Neural cell (in vitro differentiated cells): ENCODE measurements around the gene HIF3A. TPM values are rescaled to one million over a fixed set of nuclear protein-coding genes. Genes with fewer than 3 reads are reported as not detected.

Source experiments
- H2AFZ ChIP-seq: fragments of 200-600, 300-800 bp; sonication (generic), shearing (Covaris generic); 2 replicates; pipeline ENCODE4 v1.6.0; 2014; ENCODE audit warnings: low read depth, mild to moderate bottlenecking, antibody characterized with exemption, low read length, moderate library complexity
- H3F3A ChIP-seq: fragments of 200-600 bp; shearing (Covaris generic); 2 replicates; pipeline ENCODE4 v1.6.1; 2016; ENCODE audit warnings: mild to moderate bottlenecking, moderate library complexity, mixed read lengths, antibody characterized with exemption, low read length; ENCODE audit not compliant: insufficient read depth, poor library complexity, severe bottlenecking
- H3K27ac ChIP-seq: fragments of 200-600, 300-800 bp; sonication (generic), shearing (Covaris generic); 2 replicates; pipeline ENCODE4 v1.5.1; 2014; ENCODE audit warnings: mild to moderate bottlenecking, low read length, moderate library complexity
- H3K27me3 ChIP-seq: fragments of 300-800, 200-600 bp; sonication (generic), shearing (Covaris generic); 2 replicates; pipeline ENCODE4 v1.6.0; 2014; ENCODE audit warnings: mild to moderate bottlenecking, low read depth, low read length, moderate library complexity; ENCODE audit not compliant: insufficient read depth
- H3K36me3 ChIP-seq: fragments of 300-800, 200-600 bp; sonication (generic), shearing (Covaris generic); 2 replicates; pipeline ENCODE4 v1.5.1; 2014; ENCODE audit warnings: mild to moderate bottlenecking, antibody characterized with exemption, low read length, moderate library complexity; ENCODE audit not compliant: insufficient read depth
- H3K4me2 ChIP-seq: fragments of 300-800, 200-600 bp; sonication (generic), shearing (Covaris generic); 2 replicates; pipeline ENCODE4 v1.6.0; 2014; ENCODE audit warnings: mild to moderate bottlenecking, low read length
- H3K4me3 ChIP-seq: fragments of 300-800, 200-600 bp; sonication (generic), shearing (Covaris generic); 2 replicates; pipeline ENCODE4 v1.5.1; 2014; ENCODE audit warnings: mild to moderate bottlenecking, low read length, moderate library complexity
- H3K79me2 ChIP-seq: fragments of 200-600 bp; shearing (Covaris generic); replicated peaks from 2 replicates; pipeline ENCODE4 v1.6.0; 2014; ENCODE audit warnings: mild to moderate bottlenecking, low read length, moderate library complexity; ENCODE audit not compliant: insufficient read depth
- H3K9ac ChIP-seq: fragments of 300-800, 200-600 bp; sonication (generic), shearing (Covaris generic); 2 replicates; pipeline ENCODE4 v1.6.1; 2016; ENCODE audit warnings: mild to moderate bottlenecking, low read length, mixed read lengths
- H3K9me2 ChIP-seq: fragments of 200-600 bp; shearing (Covaris generic); 2 replicates; pipeline ENCODE4 v1.6.1; 2016; ENCODE audit warnings: mild to moderate bottlenecking, low read length, mixed read lengths; ENCODE audit not compliant: insufficient read depth
- H3K9me3 ChIP-seq: fragments of 200-600, 300-800 bp; sonication (generic), shearing (Covaris generic); 2 replicates; pipeline ENCODE4 v1.6.1; 2016; ENCODE audit warnings: mild to moderate bottlenecking, mixed run types, low read length, moderate library complexity, mixed read lengths
- H4K20me1 ChIP-seq: fragments of 200-600 bp; shearing (Covaris generic); 2 replicates; pipeline ENCODE4 v1.6.1; 2016; ENCODE audit warnings: mild to moderate bottlenecking, mixed run types; ENCODE audit not compliant: insufficient read depth
- CTCF ChIP-seq: fragments of 450-650 bp; IDR thresholded peaks from 2 replicates; pipeline ENCODE4 v1.5.1; 2014; ENCODE audit warnings: antibody characterized with exemption, mild to moderate bottlenecking, moderate library complexity; ENCODE audit not compliant: poor library complexity, severe bottlenecking
- EP300 ChIP-seq: fragments of 450-650 bp; conservative IDR thresholded peaks from 2 replicates; pipeline ENCODE4 v1.6.1; 2014; ENCODE audit warnings: antibody characterized with exemption, mild to moderate bottlenecking, moderate library complexity; ENCODE audit not compliant: poor library complexity, severe bottlenecking
- EZH2 ChIP-seq: fragments of 200-600, 300-800 bp; shearing (Covaris generic), sonication (generic); IDR thresholded peaks from 2 replicates; pipeline ENCODE4 v1.6.1; 2014; ENCODE audit warnings: antibody characterized with exemption, low read length, borderline replicate concordance, mild to moderate bottlenecking; ENCODE audit not compliant: insufficient read depth, poor library complexity, severe bottlenecking
- MXI1 ChIP-seq: fragments of 450-650 bp; conservative IDR thresholded peaks from 2 replicates; pipeline ENCODE4 v1.6.1; 2014; ENCODE audit warnings: antibody characterized with exemption, mild to moderate bottlenecking; ENCODE audit not compliant: poor library complexity, severe bottlenecking
- POLR2AphosphoS5 ChIP-seq: IDR thresholded peaks from 2 replicates; pipeline ENCODE4 v1.6.1; 2012
- RAD21 ChIP-seq: fragments of 450-650 bp; conservative IDR thresholded peaks from 2 replicates; pipeline ENCODE4 v1.6.1; 2014; ENCODE audit warnings: antibody characterized with exemption, mild to moderate bottlenecking, moderate library complexity
- REST ChIP-seq: IDR thresholded peaks from 2 replicates; pipeline ENCODE4 v1.6.1; 2012; ENCODE audit warnings: borderline replicate concordance
- SMC3 ChIP-seq: fragments of 450-650 bp; conservative IDR thresholded peaks from 2 replicates; pipeline ENCODE4 v1.6.1; 2014; ENCODE audit warnings: antibody characterized with exemption, mild to moderate bottlenecking, moderate library complexity; ENCODE audit not compliant: poor library complexity
- TAF1 ChIP-seq: IDR thresholded peaks from 2 replicates; pipeline ENCODE4 v1.6.1; 2012; ENCODE audit warnings: low read depth
- polyA minus RNA-seq: library from RNA; depleted of rRNA, polyadenylated mRNA; stranded (reverse); fragments of >200 nt; gene quantifications from 2 replicates; pipeline ENCODE4 v1.2.3, GENCODE V29; 2014
- polyA plus RNA-seq: library from polyadenylated mRNA; depleted of rRNA; stranded (reverse); fragments of >200 nt; gene quantifications from 2 replicates; pipeline ENCODE4 v1.2.3, GENCODE V29; 2014

HIF3A gene
- 2.0 and 2.1 TPM in 2 replicates for polyA plus RNA-seq
- polyA minus RNA-seq = 3.4 and 5.0 TPM in 2 replicates

- peak within 1 kb of the TSS; percentile 57 for H3K9ac ChIP-seq
- H3K27me3 ChIP-seq = no peaks in the 10 kb centered on the region
- peak within 1 kb of the TSS; percentile 73 for H2AFZ ChIP-seq
- H4K20me1 ChIP-seq = no peaks in the 10 kb centered on the region
- H3K36me3 ChIP-seq = no peaks in the 10 kb centered on the region
- TF ChIP-seq EZH2 = no peak
- no peak for TF ChIP-seq POLR2AphosphoS5
- no peak for TF ChIP-seq REST
- no peak for TF ChIP-seq RAD21
- TF ChIP-seq SMC3 = no peak
- no peak for TF ChIP-seq TAF1
- no peak for TF ChIP-seq MXI1
- TF ChIP-seq EP300 = no peak
- no peak for TF ChIP-seq CTCF
- H3F3A ChIP-seq = no peaks in the 10 kb centered on the region
- H3K9me2 ChIP-seq = no peaks in the 10 kb centered on the region
- no peaks in the 10 kb centered on the region for H3K9me3 ChIP-seq
- no peak within 1 kb of the TSS for H3K27ac ChIP-seq
- no peaks in the 10 kb centered on the region for H3K79me2 ChIP-seq
- H3K4me2 ChIP-seq = peak within 1 kb of the TSS; percentile 82
- H3K4me3 ChIP-seq = peak within 1 kb of the TSS; percentile 84
Observed at GRCh38 chr19:46296722-46297461, at the start of gene HIF3A. Gene HIF3A, plus strand, starts transcription at chr19:46297042. Its CDS starts 35 bp downstream, at chr19:46297077.

- Histone ChIP-seq H4K20me1 (no peaks in the 10 kb centered on the region), H3K79me2 (no peaks in the 10 kb centered on the region), H2AFZ (no peak overlapping the region), H3K9ac (no peak overlapping the region), H3K4me3 (no peak overlapping the region), H3K36me3 (no peaks in the 10 kb centered on the region), H3F3A (no peaks in the 10 kb centered on the region), H3K9me3 (no peaks in the 10 kb centered on the region), H3K27me3 (no peaks in the 10 kb centered on the region), H3K27ac (no peak overlapping the region), H3K9me2 (no peaks in the 10 kb centered on the region), H3K4me2 (no peak overlapping the region)
- no peak for TF ChIP-seq SMC3
- TF ChIP-seq RAD21 = no peak
- no peak for TF ChIP-seq MXI1
- no peak for TF ChIP-seq REST
- TF ChIP-seq EZH2 = no peak
- TF ChIP-seq TAF1 = no peak
- no peak for TF ChIP-seq POLR2AphosphoS5
- no peak for TF ChIP-seq EP300
- no peak for TF ChIP-seq CTCF
Observed at GRCh38 chr19:46250076-46250735, 46.6 kb upstream of the HIF3A start.
